ENCODE measurements around the gene LMAN2. TPM values are rescaled to one million over a fixed set of nuclear protein-coding genes. Genes with fewer than 3 reads are reported as not detected.

The LMAN2 gene
- total and polyA plus RNA-seq, 2 experiments from 2014 or later = 153 to 227 TPM

GRCh38 chr5:177387405-177387804 is 35.9 kb upstream of the LMAN2 start:
- H3K27me3 ChIP-seq (ENCODE audit: insufficient read depth) = peaks cover 18% of the 10 kb centered on the region; the same call in 1 of the 2 replicates
- H3K36me3 ChIP-seq (ENCODE audit: insufficient read depth) = no peaks in the 10 kb centered on the region
- Mint-ChIP-seq H3K36me3 (ENCODE audit: low read depth) (no peaks in the 10 kb centered on the region; the same call in 2 of the 3 replicates), H3K4me1 (peaks cover 23% of the 10 kb centered on the region), H3K27me3 (ENCODE audit: insufficient read depth, low read depth, poor library complexity) (peaks cover 29% of the 10 kb centered on the region), H3K27ac (0 out of 2 replicates have a peak overlapping the region, but pooled peaks have one; percentile 69), H3K9me3 (no peaks in the 10 kb centered on the region), H3K4me3 (no peak overlapping the region)
- no peaks in the 10 kb centered on the region for H3K9me2 ChIP-seq (ENCODE audit: insufficient read depth)
- no peak overlapping the region for H3K4me2 ChIP-seq
- no peaks in the 10 kb centered on the region for H4K20me1 ChIP-seq (replicated peaks; ENCODE audit: insufficient read depth)
- no peak overlapping the region for H3K4me3 ChIP-seq
- no peak overlapping the region for H3K27ac ChIP-seq (ENCODE audit: low read depth)
- TF ChIP-seq ZNF331 (CRISPR knock-in tag; IDR thresholded peaks at IDR 0.05; ENCODE audit: low read depth) = no peak
- TF ChIP-seq EZH2phosphoT487 (IDR thresholded peaks at IDR 0.05; ENCODE audit: unreplicated experiment) = no peak
- TF ChIP-seq, protein P1, sequence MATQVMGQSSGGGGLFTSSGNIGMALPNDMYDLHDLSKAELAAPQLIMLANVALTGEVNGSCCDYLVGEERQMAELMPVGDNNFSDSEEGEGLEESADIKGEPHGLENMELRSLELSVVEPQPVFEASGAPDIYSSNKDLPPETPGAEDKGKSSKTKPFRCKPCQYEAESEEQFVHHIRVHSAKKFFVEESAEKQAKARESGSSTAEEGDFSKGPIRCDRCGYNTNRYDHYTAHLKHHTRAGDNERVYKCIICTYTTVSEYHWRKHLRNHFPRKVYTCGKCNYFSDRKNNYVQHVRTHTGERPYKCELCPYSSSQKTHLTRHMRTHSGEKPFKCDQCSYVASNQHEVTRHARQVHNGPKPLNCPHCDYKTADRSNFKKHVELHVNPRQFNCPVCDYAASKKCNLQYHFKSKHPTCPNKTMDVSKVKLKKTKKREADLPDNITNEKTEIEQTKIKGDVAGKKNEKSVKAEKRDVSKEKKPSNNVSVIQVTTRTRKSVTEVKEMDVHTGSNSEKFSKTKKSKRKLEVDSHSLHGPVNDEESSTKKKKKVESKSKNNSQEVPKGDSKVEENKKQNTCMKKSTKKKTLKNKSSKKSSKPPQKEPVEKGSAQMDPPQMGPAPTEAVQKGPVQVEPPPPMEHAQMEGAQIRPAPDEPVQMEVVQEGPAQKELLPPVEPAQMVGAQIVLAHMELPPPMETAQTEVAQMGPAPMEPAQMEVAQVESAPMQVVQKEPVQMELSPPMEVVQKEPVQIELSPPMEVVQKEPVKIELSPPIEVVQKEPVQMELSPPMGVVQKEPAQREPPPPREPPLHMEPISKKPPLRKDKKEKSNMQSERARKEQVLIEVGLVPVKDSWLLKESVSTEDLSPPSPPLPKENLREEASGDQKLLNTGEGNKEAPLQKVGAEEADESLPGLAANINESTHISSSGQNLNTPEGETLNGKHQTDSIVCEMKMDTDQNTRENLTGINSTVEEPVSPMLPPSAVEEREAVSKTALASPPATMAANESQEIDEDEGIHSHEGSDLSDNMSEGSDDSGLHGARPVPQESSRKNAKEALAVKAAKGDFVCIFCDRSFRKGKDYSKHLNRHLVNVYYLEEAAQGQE (IDR thresholded peaks at IDR 0.05; ENCODE audit: unreplicated experiment) = no peak
- no peak for TF ChIP-seq NANOG (IDR thresholded peaks at IDR 0.05; ENCODE audit: borderline replicate concordance)
- no peak for TF ChIP-seq ZNF462 (CRISPR knock-in tag; IDR thresholded peaks at IDR 0.05)
- TF ChIP-seq, protein P2, sequence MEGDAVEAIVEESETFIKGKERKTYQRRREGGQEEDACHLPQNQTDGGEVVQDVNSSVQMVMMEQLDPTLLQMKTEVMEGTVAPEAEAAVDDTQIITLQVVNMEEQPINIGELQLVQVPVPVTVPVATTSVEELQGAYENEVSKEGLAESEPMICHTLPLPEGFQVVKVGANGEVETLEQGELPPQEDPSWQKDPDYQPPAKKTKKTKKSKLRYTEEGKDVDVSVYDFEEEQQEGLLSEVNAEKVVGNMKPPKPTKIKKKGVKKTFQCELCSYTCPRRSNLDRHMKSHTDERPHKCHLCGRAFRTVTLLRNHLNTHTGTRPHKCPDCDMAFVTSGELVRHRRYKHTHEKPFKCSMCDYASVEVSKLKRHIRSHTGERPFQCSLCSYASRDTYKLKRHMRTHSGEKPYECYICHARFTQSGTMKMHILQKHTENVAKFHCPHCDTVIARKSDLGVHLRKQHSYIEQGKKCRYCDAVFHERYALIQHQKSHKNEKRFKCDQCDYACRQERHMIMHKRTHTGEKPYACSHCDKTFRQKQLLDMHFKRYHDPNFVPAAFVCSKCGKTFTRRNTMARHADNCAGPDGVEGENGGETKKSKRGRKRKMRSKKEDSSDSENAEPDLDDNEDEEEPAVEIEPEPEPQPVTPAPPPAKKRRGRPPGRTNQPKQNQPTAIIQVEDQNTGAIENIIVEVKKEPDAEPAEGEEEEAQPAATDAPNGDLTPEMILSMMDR (conservative IDR thresholded peaks at IDR 0.05; ENCODE audit: low read depth in 2 of 2) = no peak
- TF ChIP-seq JUNB (IDR thresholded peaks at IDR 0.05; ENCODE audit: unreplicated experiment) = no peak
- no peak for TF ChIP-seq POLR2AphosphoS5 (IDR thresholded peaks at IDR 0.05; ENCODE audit: low read depth)
- TF ChIP-seq CREB1 (CRISPR knock-in tag; IDR thresholded peaks at IDR 0.05; ENCODE audit: low read depth) = no peak
- TF ChIP-seq EZH2 (IDR thresholded peaks at IDR 0.05; ENCODE audit: low read depth, unreplicated experiment) = no peak
- TF ChIP-seq, protein P3, sequence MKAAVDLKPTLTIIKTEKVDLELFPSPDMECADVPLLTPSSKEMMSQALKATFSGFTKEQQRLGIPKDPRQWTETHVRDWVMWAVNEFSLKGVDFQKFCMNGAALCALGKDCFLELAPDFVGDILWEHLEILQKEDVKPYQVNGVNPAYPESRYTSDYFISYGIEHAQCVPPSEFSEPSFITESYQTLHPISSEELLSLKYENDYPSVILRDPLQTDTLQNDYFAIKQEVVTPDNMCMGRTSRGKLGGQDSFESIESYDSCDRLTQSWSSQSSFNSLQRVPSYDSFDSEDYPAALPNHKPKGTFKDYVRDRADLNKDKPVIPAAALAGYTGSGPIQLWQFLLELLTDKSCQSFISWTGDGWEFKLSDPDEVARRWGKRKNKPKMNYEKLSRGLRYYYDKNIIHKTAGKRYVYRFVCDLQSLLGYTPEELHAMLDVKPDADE (IDR thresholded peaks at IDR 0.05) = no peak
- TF ChIP-seq STAT1 (IDR thresholded peaks at IDR 0.05; ENCODE audit: unreplicated experiment) = no peak
- TF ChIP-seq ZNF114 (CRISPR knock-in tag; IDR thresholded peaks at IDR 0.05) = no peak
- DNase-seq (ENCODE audit: low spot score) (no peak), ATAC-seq (no peak)
- H3F3A ChIP-seq (replicated peaks; ENCODE audit: low read depth) = 0 out of 2 replicates have a peak, but pooled peaks cover 8% of the 10 kb centered on the region
- H3K79me2 ChIP-seq (replicated peaks; ENCODE audit: insufficient read depth) = no peaks in the 10 kb centered on the region
- no peaks in the 10 kb centered on the region for H3K4me1 ChIP-seq (ENCODE audit: insufficient read depth)
- no peak overlapping the region for H2AFZ ChIP-seq

Measured in GM23338 (cell line).